HG02884 (cell line): ENCODE measurements around the gene GNAT2.

Experiments
- ATAC-seq: cut with Tn5 transposase; IDR thresholded peaks from one replicate; pipeline ENCODE4 v1.9.1; 2021; ENCODE audit warnings: mild to moderate bottlenecking, moderate library complexity; ENCODE audit not compliant: unreplicated experiment

Gene GNAT2

GRCh38 chr1:109613361-109614147 is 5.9 kb downstream of the GNAT2 start:
- no peak for ATAC-seq

GRCh38 chr1:109611308-109611990 is 8.0 kb downstream of the GNAT2 start:
- ATAC-seq, result no peak

- ATAC-seq, result no peak
These were observed 8.7 kb downstream of the GNAT2 start for GRCh38 chr1:109610609-109611307.

- ATAC-seq, result no peak
These were observed 9.5 kb downstream of the GNAT2 start for GRCh38 chr1:109609881-109610280.

GRCh38 chr1:109605381-109605780 is 14.0 kb downstream of the GNAT2 start:
- no peak for ATAC-seq

GRCh38 chr1:109603229-109603628 is 16.2 kb downstream of the GNAT2 start:
- ATAC-seq, result no peak

GRCh38 chr1:109598655-109599054 is 20.8 kb downstream of the GNAT2 start:
- no peak for ATAC-seq

- ATAC-seq, result no peak
These were observed 21.3 kb downstream of the GNAT2 start for GRCh38 chr1:109598156-109598555.

- ATAC-seq, result no peak
These were observed 23.9 kb downstream of the GNAT2 start for GRCh38 chr1:109595531-109595930.

GRCh38 chr1:109592916-109593315 is 26.5 kb downstream of the GNAT2 start:
- ATAC-seq, result no peak

GRCh38 chr1:109589679-109590078 is 29.7 kb downstream of the GNAT2 start:
- no peak for ATAC-seq

GRCh38 chr1:109589177-109589576 is 30.2 kb downstream of the GNAT2 start:
- ATAC-seq, result no peak

GRCh38 chr1:109586055-109586454 is 33.4 kb downstream of the GNAT2 start:
- ATAC-seq, result no peak

GRCh38 chr1:109584766-109585165 is 34.6 kb downstream of the GNAT2 start:
- ATAC-seq, result no peak

- ATAC-seq, result no peak
These were observed 37.4 kb downstream of the GNAT2 start for GRCh38 chr1:109582021-109582420.

- ATAC-seq, result no peak
These were observed 39.9 kb downstream of the GNAT2 start for GRCh38 chr1:109579491-109579890.

GRCh38 chr1:109578947-109579443 is 40.4 kb downstream of the GNAT2 start:
- no peak for ATAC-seq

- no peak for ATAC-seq
These were observed 45.6 kb downstream of the GNAT2 start for GRCh38 chr1:109573785-109574184.

GRCh38 chr1:109570414-109570813 is 49.0 kb downstream of the GNAT2 start:
- ATAC-seq, result no peak

GRCh38 chr1:109569323-109569722 is 50.1 kb downstream of the GNAT2 start:
- no peak for ATAC-seq

- no peak for ATAC-seq
These were observed 51.3 kb downstream of the GNAT2 start for GRCh38 chr1:109567877-109568672.
